Liver (tissue), 9 donors: Measurements from ENCODE around the gene FIBP. TPM values are rescaled to one million over a fixed set of nuclear protein-coding genes. Genes with fewer than 3 reads are reported as not detected.
A peak's percentile ranks its signal among the peaks of the same experiment; 100 is the strongest.

Experiments used
- DNase-seq: peaks from one replicate; pipeline ENCODE4 v3.0.0-alpha.2; 2017; ENCODE audit warnings: low spot score
- H3K27ac ChIP-seq, 2 donors: one replicate each; pipeline ENCODE4 v1.7.0; 2013; ENCODE audit warnings: inconsistent platforms in 2 of 2, low read length in 2 of 2, control low read depth in 1 of 2, low read depth in 1 of 2, mild to moderate bottlenecking in 1 of 2
- H3K27me3 ChIP-seq, 4 donors: one replicate each; pipeline versions ENCODE4 v1.6.1 to v1.7.0; 2013; ENCODE audit warnings: low read length in 3 of 4, inconsistent platforms in 1 of 4, mild to moderate bottlenecking in 1 of 4, moderate library complexity in 1 of 4; ENCODE audit not compliant: control insufficient read depth in 4 of 4, insufficient read depth in 4 of 4
- H3K36me3 ChIP-seq, 4 donors: one replicate each; pipeline versions ENCODE4 v1.6.1 to v1.7.0; 2013; ENCODE audit warnings: low read length in 3 of 4, mild to moderate bottlenecking in 3 of 4, low read depth in 1 of 4, moderate library complexity in 1 of 4; ENCODE audit not compliant: control insufficient read depth in 4 of 4, insufficient read depth in 3 of 4
- H3K4me1 ChIP-seq, 4 donors: one replicate each; pipeline versions ENCODE4 v1.6.1 to v1.7.0; 2013; ENCODE audit warnings: low read length in 3 of 4, mild to moderate bottlenecking in 3 of 4, moderate library complexity in 1 of 4; ENCODE audit not compliant: control insufficient read depth in 4 of 4, insufficient read depth in 4 of 4
- H3K4me3 ChIP-seq, 3 donors: one replicate each; pipeline versions ENCODE4 v1.6.1 to v1.7.0; 2013; ENCODE audit warnings: low read length in 3 of 3, control low read depth in 1 of 3, low read depth in 1 of 3, mild to moderate bottlenecking in 1 of 3
- H3K9ac ChIP-seq, 2 donors: one replicate each; pipeline ENCODE4 v1.7.0; 2013; ENCODE audit warnings: low read length in 2 of 2, mild to moderate bottlenecking in 2 of 2, moderate library complexity in 2 of 2, control low read depth in 1 of 2, low read depth in 1 of 2
- H3K9me3 ChIP-seq, 4 donors: one replicate each; pipeline versions ENCODE4 v1.6.1 to v1.7.0; 2013; ENCODE audit warnings: low read length in 3 of 4; ENCODE audit not compliant: control insufficient read depth in 4 of 4
- ATF3 ChIP-seq: IDR thresholded peaks from 2 replicates; pipeline ENCODE4 v1.6.1; 2016; ENCODE audit warnings: antibody characterized with exemption
- FOXA1 ChIP-seq: IDR thresholded peaks from 2 replicates; pipeline ENCODE4 v1.6.1; 2016; ENCODE audit warnings: antibody characterized with exemption
- GABPA ChIP-seq, 2 donors: IDR thresholded peaks in 1 of 2; conservative IDR thresholded peaks in 1 of 2; 2 replicates each; pipeline ENCODE4 v1.6.1; 2016; ENCODE audit warnings: antibody characterized with exemption in 2 of 2, mild to moderate bottlenecking in 1 of 2, moderate library complexity in 1 of 2
- HNF4A ChIP-seq, 2 donors: conservative IDR thresholded peaks; 2 replicates each; pipeline ENCODE4 v1.6.1; 2016; ENCODE audit warnings: antibody characterized with exemption in 2 of 2, mild to moderate bottlenecking in 2 of 2
- HNF4G ChIP-seq: IDR thresholded peaks from 2 replicates; pipeline ENCODE4 v1.6.1; 2016; ENCODE audit warnings: antibody characterized with exemption
- JUND ChIP-seq, 2 donors: IDR thresholded peaks; 2 replicates each; pipeline ENCODE4 v1.6.1; 2016; ENCODE audit warnings: antibody characterized with exemption in 2 of 2
- NR2F2 ChIP-seq: IDR thresholded peaks from 2 replicates; pipeline ENCODE4 v1.6.1; 2016; ENCODE audit warnings: antibody characterized with exemption
- RAD21 ChIP-seq, 2 donors: IDR thresholded peaks; 2 replicates each; pipeline ENCODE4 v1.6.1; 2016; ENCODE audit warnings: antibody characterized with exemption in 2 of 2, mild to moderate bottlenecking in 2 of 2
- RXRA ChIP-seq, 2 donors: IDR thresholded peaks; 2 replicates each; pipeline ENCODE4 v1.6.1; 2017 to 2018; ENCODE audit warnings: antibody characterized with exemption in 2 of 2, mild to moderate bottlenecking in 1 of 2
- SP1 ChIP-seq: IDR thresholded peaks from 2 replicates; pipeline ENCODE4 v1.6.1; 2018; ENCODE audit warnings: antibody characterized with exemption, mild to moderate bottlenecking
- TAF1 ChIP-seq: conservative IDR thresholded peaks from 2 replicates; pipeline ENCODE4 v1.6.1; 2016; ENCODE audit warnings: antibody characterized with exemption, mild to moderate bottlenecking
- YY1 ChIP-seq: IDR thresholded peaks from 2 replicates; pipeline ENCODE4 v1.6.1; 2016; ENCODE audit warnings: antibody characterized with exemption, mild to moderate bottlenecking
- ZBTB33 ChIP-seq: IDR thresholded peaks from 2 replicates; pipeline ENCODE4 v1.6.1; 2016; ENCODE audit warnings: antibody characterized with exemption
- WGBS: extraction: QIAGEN DNeasy Blood & Tissue Kit; methylation state at CpG from one replicate; pipeline ENCODE4 v1.1.7; 2013; 5-methylcytosine and 5-hydroxymethylcytosine counted together
- polyA plus RNA-seq, 2 donors: library from polyadenylated mRNA; stranded (reverse) in 1 of 2; unstranded in 1 of 2; fragments of 200-250 nt in 1 of 2; fragments of >200 nt in 1 of 2; fragmentation: Nextera tagmentation in 1 of 2; extraction: Ambion mirVana in 1 of 2; gene quantifications; one replicate each; pipeline versions ENCODE4 v1.2.1 to v1.2.3, GENCODE V29; 2013 to 2015
- total RNA-seq, 2 donors: library from RNA; depleted of rRNA; stranded (reverse); fragments of >200 nt; gene quantifications; one replicate each; pipeline ENCODE4 v1.2.3, GENCODE V29; 2014
- TF ChIP-seq, protein P1 (sequence below): IDR thresholded peaks from 2 replicates; pipeline ENCODE4 v1.6.1; 2016; ENCODE audit warnings: antibody characterized with exemption, mild to moderate bottlenecking
- TF ChIP-seq, protein P2 (sequence below): IDR thresholded peaks from 2 replicates; pipeline ENCODE4 v1.6.1; 2016; ENCODE audit warnings: antibody characterized with exemption
- TF ChIP-seq, protein P3 (sequence below): fragments of 150-350 bp; IDR thresholded peaks from 2 replicates; pipeline ENCODE4 v1.5.1; 2017; ENCODE audit warnings: improper control_type of control experiment, low read depth, low read length; ENCODE audit not compliant: missing input control
- donor health status: healthy.
- donor health status: healthy.
- donor health status: healthy.
- donor health status: healthy.
- donor health status: healthy.

Gene FIBP
- total and polyA plus RNA-seq, 4 donors, result 23.7 to 45.4 (median 29.1) TPM

- Histone ChIP-seq H3K36me3 (no peaks in the 10 kb centered on the region), H3K4me3 (no peak overlapping the region), H3K9ac (no peak overlapping the region), H3K4me1 (peaks cover 7 to 26% (median 17%) of the 10 kb centered on the region in 4 donors), H3K9me3 (no peaks in the 10 kb centered on the region), H3K27me3 (no peaks in the 10 kb centered on the region), H3K27ac (peak overlapping the region; percentile 79 to 80)
- WGBS, result 75% methylated on average over 16 of the region's 16 CpGs
- no peak for DNase-seq
- TF ChIP-seq HNF4G (no peak), YY1 (no peak), RXRA (IDR thresholded peaks at IDR 0.05) (no peak), JUND (IDR thresholded peaks at IDR 0.05) (no peak), FOXA1 (no peak), RAD21 (IDR thresholded peaks at IDR 0.05) (no peak), HNF4A (conservative IDR thresholded peaks at IDR 0.05) (no peak), TAF1 (no peak), ATF3 (no peak), NR2F2 (no peak), ZBTB33 (no peak), GABPA (IDR thresholded peaks at IDR 0.05 in 1 of 2, conservative IDR thresholded peaks at IDR 0.05 in 1 of 2) (no peak), SP1 (no peak)
- TF ChIP-seq, protein P1, sequence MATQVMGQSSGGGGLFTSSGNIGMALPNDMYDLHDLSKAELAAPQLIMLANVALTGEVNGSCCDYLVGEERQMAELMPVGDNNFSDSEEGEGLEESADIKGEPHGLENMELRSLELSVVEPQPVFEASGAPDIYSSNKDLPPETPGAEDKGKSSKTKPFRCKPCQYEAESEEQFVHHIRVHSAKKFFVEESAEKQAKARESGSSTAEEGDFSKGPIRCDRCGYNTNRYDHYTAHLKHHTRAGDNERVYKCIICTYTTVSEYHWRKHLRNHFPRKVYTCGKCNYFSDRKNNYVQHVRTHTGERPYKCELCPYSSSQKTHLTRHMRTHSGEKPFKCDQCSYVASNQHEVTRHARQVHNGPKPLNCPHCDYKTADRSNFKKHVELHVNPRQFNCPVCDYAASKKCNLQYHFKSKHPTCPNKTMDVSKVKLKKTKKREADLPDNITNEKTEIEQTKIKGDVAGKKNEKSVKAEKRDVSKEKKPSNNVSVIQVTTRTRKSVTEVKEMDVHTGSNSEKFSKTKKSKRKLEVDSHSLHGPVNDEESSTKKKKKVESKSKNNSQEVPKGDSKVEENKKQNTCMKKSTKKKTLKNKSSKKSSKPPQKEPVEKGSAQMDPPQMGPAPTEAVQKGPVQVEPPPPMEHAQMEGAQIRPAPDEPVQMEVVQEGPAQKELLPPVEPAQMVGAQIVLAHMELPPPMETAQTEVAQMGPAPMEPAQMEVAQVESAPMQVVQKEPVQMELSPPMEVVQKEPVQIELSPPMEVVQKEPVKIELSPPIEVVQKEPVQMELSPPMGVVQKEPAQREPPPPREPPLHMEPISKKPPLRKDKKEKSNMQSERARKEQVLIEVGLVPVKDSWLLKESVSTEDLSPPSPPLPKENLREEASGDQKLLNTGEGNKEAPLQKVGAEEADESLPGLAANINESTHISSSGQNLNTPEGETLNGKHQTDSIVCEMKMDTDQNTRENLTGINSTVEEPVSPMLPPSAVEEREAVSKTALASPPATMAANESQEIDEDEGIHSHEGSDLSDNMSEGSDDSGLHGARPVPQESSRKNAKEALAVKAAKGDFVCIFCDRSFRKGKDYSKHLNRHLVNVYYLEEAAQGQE, result no peak
- TF ChIP-seq, protein P2, sequence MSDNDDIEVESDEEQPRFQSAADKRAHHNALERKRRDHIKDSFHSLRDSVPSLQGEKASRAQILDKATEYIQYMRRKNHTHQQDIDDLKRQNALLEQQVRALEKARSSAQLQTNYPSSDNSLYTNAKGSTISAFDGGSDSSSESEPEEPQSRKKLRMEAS, result no peak
- TF ChIP-seq, protein P3, sequence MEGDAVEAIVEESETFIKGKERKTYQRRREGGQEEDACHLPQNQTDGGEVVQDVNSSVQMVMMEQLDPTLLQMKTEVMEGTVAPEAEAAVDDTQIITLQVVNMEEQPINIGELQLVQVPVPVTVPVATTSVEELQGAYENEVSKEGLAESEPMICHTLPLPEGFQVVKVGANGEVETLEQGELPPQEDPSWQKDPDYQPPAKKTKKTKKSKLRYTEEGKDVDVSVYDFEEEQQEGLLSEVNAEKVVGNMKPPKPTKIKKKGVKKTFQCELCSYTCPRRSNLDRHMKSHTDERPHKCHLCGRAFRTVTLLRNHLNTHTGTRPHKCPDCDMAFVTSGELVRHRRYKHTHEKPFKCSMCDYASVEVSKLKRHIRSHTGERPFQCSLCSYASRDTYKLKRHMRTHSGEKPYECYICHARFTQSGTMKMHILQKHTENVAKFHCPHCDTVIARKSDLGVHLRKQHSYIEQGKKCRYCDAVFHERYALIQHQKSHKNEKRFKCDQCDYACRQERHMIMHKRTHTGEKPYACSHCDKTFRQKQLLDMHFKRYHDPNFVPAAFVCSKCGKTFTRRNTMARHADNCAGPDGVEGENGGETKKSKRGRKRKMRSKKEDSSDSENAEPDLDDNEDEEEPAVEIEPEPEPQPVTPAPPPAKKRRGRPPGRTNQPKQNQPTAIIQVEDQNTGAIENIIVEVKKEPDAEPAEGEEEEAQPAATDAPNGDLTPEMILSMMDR, result no peak
Observed at GRCh38 chr11:65894034-65894591, 5.8 kb upstream of the FIBP start.
